SU-DHL-6 (cell line): ENCODE measurements around the gene ITPKB.

ENCODE experiments used
- H2AFZ ChIP-seq: fragments of 200-600 bp; sonication (generic); 2 replicates; pipeline ENCODE4 v1.6.1; 2014; ENCODE audit warnings: low read depth, mild to moderate bottlenecking, moderate library complexity, mixed read lengths, antibody characterized with exemption, low read length; ENCODE audit not compliant: severe bottlenecking
- H3F3A ChIP-seq: fragments of 200-600 bp; shearing (Covaris generic); 2 replicates; pipeline ENCODE4 v1.6.0; 2016; ENCODE audit warnings: antibody characterized with exemption, mild to moderate bottlenecking; ENCODE audit not compliant: insufficient read depth
- H3K27ac ChIP-seq: fragments of 200-600 bp; sonication (generic); 2 replicates; pipeline ENCODE4 v1.5.1; 2016; ENCODE audit warnings: low read depth, mild to moderate bottlenecking, low read length, moderate library complexity, mixed read lengths
- H3K27me3 ChIP-seq: fragments of 200-600 bp; sonication (generic), shearing (Covaris generic); 2 replicates; pipeline ENCODE4 v1.6.0; 2014; ENCODE audit warnings: mild to moderate bottlenecking, low read length
- H3K36me3 ChIP-seq: fragments of 200-600 bp; sonication (generic); 2 replicates; pipeline ENCODE4 v1.6.1; 2014; ENCODE audit warnings: mild to moderate bottlenecking, low read length, mixed read lengths
- H3K4me2 ChIP-seq: fragments of 300-600, 200-600 bp; shearing (Covaris generic), sonication (generic); 2 replicates; pipeline ENCODE4 v1.6.0; 2014; ENCODE audit warnings: low read length, low read depth, mild to moderate bottlenecking; ENCODE audit not compliant: poor library complexity, severe bottlenecking
- H3K4me3 ChIP-seq: fragments of 200-600 bp; sonication (generic); 2 replicates; pipeline ENCODE4 v1.5.1; 2014; ENCODE audit warnings: antibody characterized with exemption, low read length, mild to moderate bottlenecking, mixed read lengths; ENCODE audit not compliant: insufficient read depth, poor library complexity, severe bottlenecking
- H3K79me2 ChIP-seq: fragments of 200-600 bp; sonication (generic); 2 replicates; pipeline ENCODE4 v1.6.1; 2014; ENCODE audit warnings: mild to moderate bottlenecking, low read length, moderate library complexity; ENCODE audit not compliant: insufficient read depth
- H3K9ac ChIP-seq: fragments of 200-600 bp; sonication (generic); 2 replicates; pipeline ENCODE4 v1.7.0; 2014; ENCODE audit warnings: mild to moderate bottlenecking, low read length
- H3K9me2 ChIP-seq: fragments of 200-600 bp; sonication (generic); replicated peaks from 2 replicates; pipeline ENCODE4 v1.6.1; 2014; ENCODE audit warnings: low read length; ENCODE audit not compliant: insufficient read depth
- H3K9me3 ChIP-seq: fragments of 200-600 bp; sonication (generic); 2 replicates; pipeline ENCODE4 v1.6.1; 2014; ENCODE audit warnings: low read length, mixed read lengths; ENCODE audit not compliant: insufficient read depth
- H4K20me1 ChIP-seq: fragments of 200-600 bp; sonication (generic); 2 replicates; pipeline ENCODE4 v1.6.1; 2014; ENCODE audit warnings: low read depth, mild to moderate bottlenecking, antibody characterized with exemption, low read length, moderate library complexity, mixed read lengths
- EZH2phosphoT487 ChIP-seq: fragments of 200-600 bp; sonication (generic), shearing (Covaris generic); conservative IDR thresholded peaks from 2 replicates; pipeline ENCODE4 v1.6.1; 2018; ENCODE audit warnings: mild to moderate bottlenecking, antibody characterized with exemption, low read length, moderate library complexity, mixed read lengths
- TF ChIP-seq, protein P1 (sequence below): fragments of 200-600 bp; sonication (generic); IDR thresholded peaks from one replicate; pipeline ENCODE4 v1.5.1; 2017; ENCODE audit warnings: antibody characterized with exemption, mild to moderate bottlenecking, low read length, moderate library complexity; ENCODE audit not compliant: insufficient read depth, poor library complexity, severe bottlenecking

ITPKB gene

DNA sequence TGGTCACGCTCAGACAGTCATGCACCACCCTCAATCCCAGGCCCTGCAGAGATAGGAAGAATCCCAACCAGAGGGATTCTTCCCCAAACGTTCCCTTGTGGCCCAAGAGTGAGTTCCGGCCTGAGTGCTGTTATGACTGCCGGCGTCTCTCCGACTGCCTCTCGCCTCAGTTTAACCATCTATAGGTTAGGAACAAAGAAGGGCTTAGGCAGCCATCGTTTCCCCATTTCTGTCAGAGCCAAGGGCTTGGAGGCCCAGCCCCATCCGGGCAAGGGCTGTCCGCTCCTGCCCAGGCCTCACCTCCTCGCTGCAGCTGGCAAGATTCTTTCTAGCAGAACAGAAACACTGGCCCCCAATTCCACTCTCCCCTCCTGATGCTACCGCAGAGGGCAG is 131.8 kb downstream of the ITPKB start:
- Histone ChIP-seq H3K27me3 (no peaks in the 10 kb centered on the region), H3K4me3 (no peak overlapping the region), H3K9me2 (no peaks in the 10 kb centered on the region), H3F3A (no peaks in the 10 kb centered on the region), H3K9me3 (no peaks in the 10 kb centered on the region), H3K27ac (no peak overlapping the region), H4K20me1 (no peaks in the 10 kb centered on the region), H3K36me3 (no peaks in the 10 kb centered on the region), H3K4me2 (no peak overlapping the region), H3K9ac (no peak overlapping the region), H2AFZ (no peak overlapping the region), H3K79me2 (no peaks in the 10 kb centered on the region)
- TF ChIP-seq EZH2phosphoT487 = no peak
- TF ChIP-seq, protein P1, sequence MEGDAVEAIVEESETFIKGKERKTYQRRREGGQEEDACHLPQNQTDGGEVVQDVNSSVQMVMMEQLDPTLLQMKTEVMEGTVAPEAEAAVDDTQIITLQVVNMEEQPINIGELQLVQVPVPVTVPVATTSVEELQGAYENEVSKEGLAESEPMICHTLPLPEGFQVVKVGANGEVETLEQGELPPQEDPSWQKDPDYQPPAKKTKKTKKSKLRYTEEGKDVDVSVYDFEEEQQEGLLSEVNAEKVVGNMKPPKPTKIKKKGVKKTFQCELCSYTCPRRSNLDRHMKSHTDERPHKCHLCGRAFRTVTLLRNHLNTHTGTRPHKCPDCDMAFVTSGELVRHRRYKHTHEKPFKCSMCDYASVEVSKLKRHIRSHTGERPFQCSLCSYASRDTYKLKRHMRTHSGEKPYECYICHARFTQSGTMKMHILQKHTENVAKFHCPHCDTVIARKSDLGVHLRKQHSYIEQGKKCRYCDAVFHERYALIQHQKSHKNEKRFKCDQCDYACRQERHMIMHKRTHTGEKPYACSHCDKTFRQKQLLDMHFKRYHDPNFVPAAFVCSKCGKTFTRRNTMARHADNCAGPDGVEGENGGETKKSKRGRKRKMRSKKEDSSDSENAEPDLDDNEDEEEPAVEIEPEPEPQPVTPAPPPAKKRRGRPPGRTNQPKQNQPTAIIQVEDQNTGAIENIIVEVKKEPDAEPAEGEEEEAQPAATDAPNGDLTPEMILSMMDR = no peak

- no peaks in the 10 kb centered on the region for H3K9me2 ChIP-seq
- H3F3A ChIP-seq = no peaks in the 10 kb centered on the region
- no peaks in the 10 kb centered on the region for H3K79me2 ChIP-seq
- H2AFZ ChIP-seq = no peak overlapping the region
- H4K20me1 ChIP-seq = no peaks in the 10 kb centered on the region
- no peaks in the 10 kb centered on the region for H3K36me3 ChIP-seq
- no peaks in the 10 kb centered on the region for H3K9me3 ChIP-seq
- H3K4me3 ChIP-seq = no peak overlapping the region
- TF ChIP-seq, protein P1 = no peak
- no peak for TF ChIP-seq EZH2phosphoT487
- no peak overlapping the region for H3K4me2 ChIP-seq
- no peak overlapping the region for H3K27ac ChIP-seq
- no peaks in the 10 kb centered on the region for H3K27me3 ChIP-seq
- H3K9ac ChIP-seq = no peak overlapping the region
Observed at GRCh38 chr1:226606311-226607267, 132.5 kb downstream of the ITPKB start.

- no peak overlapping the region for H2AFZ ChIP-seq
- no peak overlapping the region for H3K4me3 ChIP-seq
- no peaks in the 10 kb centered on the region for H4K20me1 ChIP-seq
- no peaks in the 10 kb centered on the region for H3K79me2 ChIP-seq
- H3K4me2 ChIP-seq = no peak overlapping the region
- no peaks in the 10 kb centered on the region for H3K9me3 ChIP-seq
- no peaks in the 10 kb centered on the region for H3K9me2 ChIP-seq
- no peaks in the 10 kb centered on the region for H3F3A ChIP-seq
- no peaks in the 10 kb centered on the region for H3K27me3 ChIP-seq
- TF ChIP-seq, protein P1 = no peak
- no peak for TF ChIP-seq EZH2phosphoT487
- H3K36me3 ChIP-seq = no peaks in the 10 kb centered on the region
- H3K9ac ChIP-seq = no peak overlapping the region
- no peak overlapping the region for H3K27ac ChIP-seq
Observed at GRCh38 chr1:226605318-226605950, 133.6 kb downstream of the ITPKB start.
